ENCODE results near the gene PPP2R5C.
A peak's percentile ranks its signal among the peaks of the same experiment; 100 is the strongest.

Gene PPP2R5C

GRCh38 chr14:101812071-101812470, 50.6 kb downstream of the PPP2R5C start:
- peaks cover 3 to 8% of the 10 kb centered on the region in 2 experiments for H3K4me1 ChIP-seq (ENCODE audit: control insufficient read depth in 1 of 2, insufficient read depth in 2 of 2, low read length in 2 of 2)
- no CpG with 5 or more reads among the region's 11 CpGs for WGBS (ENCODE audit: extremely low coverage, insufficient coverage, insufficient read length)
- no peak overlapping the region for H4K91ac ChIP-seq (ENCODE audit: low read depth, low read length)
- H3K18ac ChIP-seq (ENCODE audit: low read length), result no peak overlapping the region
- no peak overlapping the region for H3K27ac ChIP-seq (ENCODE audit: low read depth, low read length)
- H3K79me2 ChIP-seq (ENCODE audit: control insufficient read depth, insufficient read depth, low read length, poor library complexity), result peaks cover 14% of the 10 kb centered on the region
- peaks cover 1% of the 10 kb centered on the region for H3K9me3 ChIP-seq (ENCODE audit: insufficient read depth, low read depth, low read length)
- H2AFZ ChIP-seq (ENCODE audit: insufficient read depth, low read length, poor library complexity), result no peak overlapping the region
- no peak overlapping the region for H2BK5ac ChIP-seq (ENCODE audit: low read depth, low read length, poor library complexity)
- H3K23ac ChIP-seq (ENCODE audit: low read length), result no peak overlapping the region
- no peak overlapping the region for H2AK5ac ChIP-seq (ENCODE audit: low read length)
- H3K36me3 ChIP-seq (ENCODE audit: control insufficient read depth in 1 of 2, insufficient read depth in 2 of 2, low read length in 2 of 2), result peaks cover 0 to 6% of the 10 kb centered on the region in 2 experiments
- H3K4ac ChIP-seq (ENCODE audit: low read depth, low read length), result peak overlapping the region; percentile 68
- no peak overlapping the region for H2BK120ac ChIP-seq (ENCODE audit: insufficient read depth, low read length, poor library complexity)
- DNase-seq, result no peak
- no peak overlapping the region for H4K8ac ChIP-seq (ENCODE audit: low read depth, low read length)
- no peak overlapping the region for H3K4me3 ChIP-seq (ENCODE audit: low read depth, low read length)
- H4K12ac ChIP-seq (ENCODE audit: low read depth, low read length), result no peak overlapping the region
- H3K79me1 ChIP-seq (ENCODE audit: low read length), result peaks cover 4% of the 10 kb centered on the region
- no peak overlapping the region for H3K9ac ChIP-seq (ENCODE audit: low read length)
- no peak overlapping the region for H2BK12ac ChIP-seq (ENCODE audit: low read length)
- H3K14ac ChIP-seq (ENCODE audit: low read length), result no peak overlapping the region
- no peaks in the 10 kb centered on the region for H3K27me3 ChIP-seq (ENCODE audit: insufficient read depth, low read length)
- H3K4me2 ChIP-seq (ENCODE audit: low read length), result no peak overlapping the region

- Histone ChIP-seq H2BK12ac (ENCODE audit: low read length) (no peak overlapping the region), H3K4me3 (ENCODE audit: low read depth, low read length) (no peak overlapping the region), H3K4me2 (ENCODE audit: low read length) (no peak overlapping the region), H3K9me3 (ENCODE audit: insufficient read depth, low read depth, low read length) (peaks cover 1% of the 10 kb centered on the region), H2AFZ (ENCODE audit: insufficient read depth, low read length, poor library complexity) (no peak overlapping the region), H3K79me1 (ENCODE audit: low read length) (peaks cover 4% of the 10 kb centered on the region), H3K27ac (ENCODE audit: low read depth, low read length) (no peak overlapping the region), H3K4me1 (ENCODE audit: control insufficient read depth in 1 of 2, insufficient read depth in 2 of 2, low read length in 2 of 2) (peaks cover 0 to 4% of the 10 kb centered on the region in 2 experiments), H3K79me2 (ENCODE audit: control insufficient read depth, insufficient read depth, low read length, poor library complexity) (peaks cover 14% of the 10 kb centered on the region), H2AK5ac (ENCODE audit: low read length) (no peak overlapping the region), H2BK5ac (ENCODE audit: low read depth, low read length, poor library complexity) (no peak overlapping the region), H3K4ac (ENCODE audit: low read depth, low read length) (peak overlapping the region; percentile 97), H4K12ac (ENCODE audit: low read depth, low read length) (no peak overlapping the region), H4K8ac (ENCODE audit: low read depth, low read length) (no peak overlapping the region), H3K14ac (ENCODE audit: low read length) (no peak overlapping the region), H3K9ac (ENCODE audit: low read length) (no peak overlapping the region), H3K27me3 (ENCODE audit: insufficient read depth, low read length) (no peaks in the 10 kb centered on the region), H2BK120ac (ENCODE audit: insufficient read depth, low read length, poor library complexity) (no peak overlapping the region), H3K36me3 (ENCODE audit: control insufficient read depth in 1 of 2, insufficient read depth in 2 of 2, low read length in 2 of 2) (peaks cover 0 to 6% of the 10 kb centered on the region in 2 experiments), H3K23ac (ENCODE audit: low read length) (no peak overlapping the region), H4K91ac (ENCODE audit: low read depth, low read length) (no peak overlapping the region), H3K18ac (ENCODE audit: low read length) (no peak overlapping the region)
- no CpG with 5 or more reads among the region's 7 CpGs for WGBS (ENCODE audit: extremely low coverage, insufficient coverage, insufficient read length)
- no peak for DNase-seq
Observed at GRCh38 chr14:101813171-101813759, 51.8 kb downstream of the PPP2R5C start.

- H4K12ac ChIP-seq (ENCODE audit: low read depth, low read length), result no peak overlapping the region
- no peak overlapping the region for H2AK5ac ChIP-seq (ENCODE audit: low read length)
- H3K14ac ChIP-seq (ENCODE audit: low read length), result no peak overlapping the region
- no peak overlapping the region for H3K4me2 ChIP-seq (ENCODE audit: low read length)
- H2BK120ac ChIP-seq (ENCODE audit: insufficient read depth, low read length, poor library complexity), result no peak overlapping the region
- H2BK12ac ChIP-seq (ENCODE audit: low read length), result no peak overlapping the region
- no peak overlapping the region for H3K27ac ChIP-seq (ENCODE audit: low read depth, low read length)
- H3K4me3 ChIP-seq (ENCODE audit: low read depth, low read length), result no peak overlapping the region
- H3K27me3 ChIP-seq (ENCODE audit: insufficient read depth, low read length), result no peaks in the 10 kb centered on the region
- peaks cover 1% of the 10 kb centered on the region for H3K9me3 ChIP-seq (ENCODE audit: insufficient read depth, low read depth, low read length)
- peaks cover 0 to 6% of the 10 kb centered on the region in 2 experiments for H3K36me3 ChIP-seq (ENCODE audit: control insufficient read depth in 1 of 2, insufficient read depth in 2 of 2, low read length in 2 of 2)
- peak overlapping the region; percentile 97 for H3K4ac ChIP-seq (ENCODE audit: low read depth, low read length)
- no peak overlapping the region for H4K91ac ChIP-seq (ENCODE audit: low read depth, low read length)
- no peak overlapping the region for H4K8ac ChIP-seq (ENCODE audit: low read depth, low read length)
- H3K79me1 ChIP-seq (ENCODE audit: low read length), result peaks cover 4% of the 10 kb centered on the region
- DNase-seq, result no peak
- no peak overlapping the region for H3K18ac ChIP-seq (ENCODE audit: low read length)
- H3K23ac ChIP-seq (ENCODE audit: low read length), result no peak overlapping the region
- no peak overlapping the region for H2AFZ ChIP-seq (ENCODE audit: insufficient read depth, low read length, poor library complexity)
- no CpG with 5 or more reads among the region's 1 CpG for WGBS (ENCODE audit: extremely low coverage, insufficient coverage, insufficient read length)
- no peak overlapping the region for H3K9ac ChIP-seq (ENCODE audit: low read length)
- no peak overlapping the region for H2BK5ac ChIP-seq (ENCODE audit: low read depth, low read length, poor library complexity)
- peaks cover 14% of the 10 kb centered on the region for H3K79me2 ChIP-seq (ENCODE audit: control insufficient read depth, insufficient read depth, low read length, poor library complexity)
- peaks cover 0 to 4% of the 10 kb centered on the region in 2 experiments for H3K4me1 ChIP-seq (ENCODE audit: control insufficient read depth in 1 of 2, insufficient read depth in 2 of 2, low read length in 2 of 2)
Observed at GRCh38 chr14:101813833-101814232, 52.3 kb downstream of the PPP2R5C start.

- no peak overlapping the region for H2AFZ ChIP-seq (ENCODE audit: insufficient read depth, low read length, poor library complexity)
- H3K79me1 ChIP-seq (ENCODE audit: low read length), result peaks cover 1% of the 10 kb centered on the region
- no peak overlapping the region for H3K4me3 ChIP-seq (ENCODE audit: low read depth, low read length)
- WGBS (ENCODE audit: extremely low coverage, insufficient coverage, insufficient read length), result no CpG with 5 or more reads among the region's 5 CpGs
- H4K8ac ChIP-seq (ENCODE audit: low read depth, low read length), result no peak overlapping the region
- no peak overlapping the region for H3K9ac ChIP-seq (ENCODE audit: low read length)
- DNase-seq, result no peak
- peaks cover 0 to 4% of the 10 kb centered on the region in 2 experiments for H3K4me1 ChIP-seq (ENCODE audit: control insufficient read depth in 1 of 2, insufficient read depth in 2 of 2, low read length in 2 of 2)
- no peak overlapping the region for H3K27ac ChIP-seq (ENCODE audit: low read depth, low read length)
- H3K9me3 ChIP-seq (ENCODE audit: insufficient read depth, low read depth, low read length), result peaks cover 1% of the 10 kb centered on the region
- no peak overlapping the region for H3K4ac ChIP-seq (ENCODE audit: low read depth, low read length)
- H3K36me3 ChIP-seq (ENCODE audit: control insufficient read depth in 1 of 2, insufficient read depth in 2 of 2, low read length in 2 of 2), result peaks cover 0 to 9% of the 10 kb centered on the region in 2 experiments
- no peak overlapping the region for H4K12ac ChIP-seq (ENCODE audit: low read depth, low read length)
- H2BK12ac ChIP-seq (ENCODE audit: low read length), result no peak overlapping the region
- no peak overlapping the region for H4K91ac ChIP-seq (ENCODE audit: low read depth, low read length)
- H2BK5ac ChIP-seq (ENCODE audit: low read depth, low read length, poor library complexity), result no peak overlapping the region
- no peak overlapping the region for H3K4me2 ChIP-seq (ENCODE audit: low read length)
- H3K18ac ChIP-seq (ENCODE audit: low read length), result no peak overlapping the region
- H3K27me3 ChIP-seq (ENCODE audit: insufficient read depth, low read length), result no peaks in the 10 kb centered on the region
- no peak overlapping the region for H2AK5ac ChIP-seq (ENCODE audit: low read length)
- H3K79me2 ChIP-seq (ENCODE audit: control insufficient read depth, insufficient read depth, low read length, poor library complexity), result peaks cover 12% of the 10 kb centered on the region
- no peak overlapping the region for H3K14ac ChIP-seq (ENCODE audit: low read length)
- H3K23ac ChIP-seq (ENCODE audit: low read length), result no peak overlapping the region
- no peak overlapping the region for H2BK120ac ChIP-seq (ENCODE audit: insufficient read depth, low read length, poor library complexity)
Observed at GRCh38 chr14:101814934-101815333, 53.4 kb downstream of the PPP2R5C start.
